Peyer's patch (tissue), 4 donors: Measurements from ENCODE around the gene IVD. TPM values are rescaled to one million over a fixed set of nuclear protein-coding genes. Genes with fewer than 3 reads are reported as not detected.

Experiments
- DNase-seq, 3 donors: peaks; one replicate each; pipeline ENCODE4 v3.0.0-alpha.2; 2017 to 2019
- H3K27ac ChIP-seq, 4 donors: fragments of 200-600 bp; sonication (generic); one replicate each; pipeline ENCODE4 v1.5.1; 2016 to 2019
- H3K27me3 ChIP-seq, 2 donors: fragments of 200-600 bp; sonication (generic); one replicate each; pipeline ENCODE4 v1.5.1; 2019
- H3K36me3 ChIP-seq, 3 donors: fragments of 200-600 bp; sonication (generic); one replicate each; pipeline ENCODE4 v1.5.1; 2016 to 2019
- H3K4me1 ChIP-seq, 4 donors: fragments of 200-600 bp; sonication (generic); one replicate each; pipeline ENCODE4 v1.5.1; 2016 to 2019
- H3K4me3 ChIP-seq, 4 donors: fragments of 200-600 bp; sonication (generic); 1 replicate in 3 of 4; 2 replicates in 1 of 4; pipeline ENCODE4 v1.5.1; 2016 to 2019; ENCODE audit warnings: mild to moderate bottlenecking in 1 of 4
- H3K9me3 ChIP-seq, 4 donors: fragments of 200-600 bp; sonication (generic); one replicate each; pipeline ENCODE4 v1.5.1; 2016 to 2019; ENCODE audit warnings: mild to moderate bottlenecking in 1 of 4
- CTCF ChIP-seq, 6 experiments: fragments of 450-650 bp in 4 of 6; fragments of 200-600 bp in 2 of 6; sonication (generic) in 1 of 6; IDR thresholded peaks; one replicate each; pipeline ENCODE4 v1.5.1; 2017 to 2019; ENCODE audit warnings: antibody characterized with exemption in 6 of 6, mild to moderate bottlenecking in 3 of 6, moderate library complexity in 1 of 6
- POLR2A ChIP-seq, 2 donors: fragments of 450-650 bp; IDR thresholded peaks; one replicate each; pipeline ENCODE4 v1.5.1; 2017; ENCODE audit warnings: antibody characterized with exemption in 2 of 2, mild to moderate bottlenecking in 2 of 2, moderate library complexity in 2 of 2
- total RNA-seq, 4 donors: library from RNA; depleted of rRNA; stranded (reverse); fragments of >200 nt; gene quantifications; one replicate each; pipeline ENCODE4 v1.1.0, GENCODE V29; 2016

IVD gene
- total RNA-seq, 4 donors from 2014 or later, result 42.9 to 87.6 (median 71.1) TPM

- DNase-seq, result no peak
- Histone ChIP-seq H3K27me3 (no peaks in the 10 kb centered on the region), H3K9me3 (no peaks in the 10 kb centered on the region), H3K4me3 (no peak overlapping the region), H3K27ac (no peak overlapping the region), H3K4me1 (peaks cover 0 to 18% (median 2%) of the 10 kb centered on the region in 4 donors), H3K36me3 (no peaks in the 10 kb centered on the region)
- TF ChIP-seq CTCF (IDR thresholded peaks at IDR 0.05), result no peak
- no peak for TF ChIP-seq POLR2A (IDR thresholded peaks at IDR 0.05)
Observed at GRCh38 chr15:40379374-40379773, 26.2 kb upstream of the IVD start.

- Histone ChIP-seq H3K36me3 (no peaks in the 10 kb centered on the region), H3K4me3 (no peak overlapping the region), H3K27ac (no peak overlapping the region), H3K4me1 (peaks cover 0 to 18% (median 2%) of the 10 kb centered on the region in 4 donors), H3K27me3 (no peaks in the 10 kb centered on the region), H3K9me3 (no peaks in the 10 kb centered on the region)
- no peak for TF ChIP-seq CTCF (IDR thresholded peaks at IDR 0.05)
- DNase-seq, result no peak
Observed at GRCh38 chr15:40379853-40380252, 25.7 kb upstream of the IVD start.

- H3K27me3 ChIP-seq, result no peaks in the 10 kb centered on the region
- no peak overlapping the region for H3K27ac ChIP-seq
- no peak for DNase-seq
- H3K9me3 ChIP-seq, result no peaks in the 10 kb centered on the region
- TF ChIP-seq POLR2A (IDR thresholded peaks at IDR 0.05), result no peak
- no peak for TF ChIP-seq CTCF (IDR thresholded peaks at IDR 0.05)
- H3K36me3 ChIP-seq, result peaks cover 0 to 3% (median 0%) of the 10 kb centered on the region in 3 donors
- H3K4me1 ChIP-seq, result peaks cover 0 to 18% (median 2%) of the 10 kb centered on the region in 4 donors
- H3K4me3 ChIP-seq, result no peak overlapping the region
Observed at GRCh38 chr15:40380636-40381035, 25.0 kb upstream of the IVD start.

DNA sequence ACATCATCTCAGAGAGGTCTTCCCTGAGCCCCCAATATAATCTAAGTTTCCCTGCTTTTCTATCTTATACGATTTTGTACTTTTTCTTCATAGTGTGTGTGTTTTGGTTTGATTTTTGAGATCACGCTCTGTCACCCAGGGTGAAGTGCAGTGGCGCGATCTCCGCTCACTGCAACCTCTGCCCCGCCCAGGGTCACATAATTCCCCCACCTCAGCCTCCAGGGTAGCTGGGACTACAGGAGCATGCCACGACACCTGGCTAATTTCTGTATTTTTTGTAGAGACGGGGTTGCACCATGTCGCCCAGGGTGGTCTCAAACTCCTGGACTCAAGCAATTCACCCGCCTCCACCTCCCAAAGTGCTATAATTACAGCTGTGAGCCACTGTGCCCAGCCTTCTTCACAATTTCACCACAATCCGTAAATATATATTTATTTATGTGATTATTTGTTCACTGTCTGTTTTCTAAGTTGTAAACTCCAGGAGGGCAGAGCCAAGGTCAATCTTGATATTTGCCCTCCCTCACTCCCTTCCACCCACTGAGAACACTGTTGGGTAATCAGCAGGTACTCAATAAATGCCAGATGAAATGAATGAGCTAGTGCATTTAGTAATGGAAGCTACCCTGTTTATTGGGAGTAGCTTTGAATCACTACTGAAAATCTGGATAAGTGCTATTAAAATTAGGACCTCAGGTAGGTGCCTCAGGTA lies 23.6 kb upstream of the IVD start:
- peaks cover 0 to 10% (median 0%) of the 10 kb centered on the region in 3 donors for H3K36me3 ChIP-seq
- no peaks in the 10 kb centered on the region for H3K27me3 ChIP-seq
- no peak for DNase-seq
- no peaks in the 10 kb centered on the region for H3K9me3 ChIP-seq
- H3K4me1 ChIP-seq, result peaks cover 0 to 18% (median 2%) of the 10 kb centered on the region in 4 donors
- no peak overlapping the region for H3K4me3 ChIP-seq
- H3K27ac ChIP-seq, result no peak overlapping the region
- no peak for TF ChIP-seq CTCF (IDR thresholded peaks at IDR 0.05)
- TF ChIP-seq POLR2A (IDR thresholded peaks at IDR 0.05), result no peak

DNA sequence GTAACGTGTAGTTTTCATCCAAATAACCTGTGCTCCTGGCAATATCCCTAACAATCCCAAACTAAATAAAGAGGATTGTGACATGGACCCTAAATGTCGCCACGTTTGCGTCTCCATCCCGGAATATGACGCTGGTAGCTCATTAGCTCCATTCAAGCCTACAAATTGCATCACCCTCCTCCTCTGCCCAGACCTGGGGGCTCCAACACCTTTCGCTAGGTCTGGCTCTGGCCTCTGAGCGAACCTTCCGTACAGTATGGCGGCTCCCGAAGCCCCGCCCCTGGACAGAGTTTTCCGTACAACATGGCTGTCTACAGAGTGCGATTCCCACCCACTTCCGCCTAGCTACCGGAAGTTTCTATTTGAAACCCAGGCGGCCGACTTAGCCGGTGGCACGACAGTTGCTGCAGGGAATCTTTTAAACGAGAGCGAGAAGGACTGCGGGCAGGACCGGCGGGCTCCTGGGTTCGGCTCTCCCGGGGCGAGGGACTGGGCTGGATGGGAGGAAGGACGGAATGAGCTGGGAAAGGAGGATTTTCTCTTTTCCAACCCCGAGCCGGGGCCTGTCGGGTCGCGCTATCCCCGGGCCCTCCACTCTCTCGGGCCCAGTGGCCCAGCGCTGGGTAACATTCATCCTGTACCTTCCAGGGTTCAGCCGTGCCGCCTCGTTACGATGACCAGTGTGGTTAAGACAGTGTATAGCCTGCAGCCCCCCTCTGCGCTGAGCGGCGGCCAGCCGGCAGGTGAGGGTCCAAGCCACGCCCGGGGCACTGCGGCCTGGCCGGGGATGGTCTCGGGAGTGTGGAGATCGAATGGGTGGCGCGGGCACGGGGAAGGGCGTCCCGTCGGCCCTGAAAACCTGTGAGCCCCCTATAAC lies 22.8 kb upstream of the IVD start, which contains the start of gene KNSTRN:
Gene KNSTRN, plus strand, starts transcription at position 142 of the 877 bp plus-strand sequence. Its CDS starts 115 bp downstream, at position 257.
- TF ChIP-seq POLR2A (IDR thresholded peaks at IDR 0.05), result no peak
- TF ChIP-seq CTCF (IDR thresholded peaks at IDR 0.05), result no peak
- peak within 1 kb of the TSS; percentile 52 to 82 (median 72) for H3K4me3 ChIP-seq
- peak within 1 kb of the TSS in 3 of 4 donors; percentile 7 to 64 (median 50) for H3K27ac ChIP-seq
- H3K36me3 ChIP-seq, result peaks cover 0 to 16% (median 0%) of the 10 kb centered on the region in 3 donors
- peak; percentile 89 to 96 (median 93) for DNase-seq
- H3K4me1 ChIP-seq, result peaks cover 0 to 18% (median 2%) of the 10 kb centered on the region in 4 donors
- H3K9me3 ChIP-seq, result no peaks in the 10 kb centered on the region
- H3K27me3 ChIP-seq, result no peaks in the 10 kb centered on the region
